Stimulated activated CD4-positive, alpha-beta T cell treated with anti-CD3 and anti-CD28 coated beads, Interleukin-1b, Interleukin-23, amount 100 ng/mL, for 4 hours (primary cell): ENCODE measurements around the gene DNAI4.
A peak's percentile ranks its signal among the peaks of the same experiment; 100 is the strongest.
"Not testable (repeated sequence)": the region's sequence is repeated elsewhere in the genome, so short reads cannot be mapped to it uniquely, and the experiment has no call there.

Experiments
- DNase-seq, 2 donors: peaks; one replicate each; pipeline ENCODE4 v3.0.0-alpha.2; 2020; ENCODE audit warnings: low read depth in 2 of 2

Gene DNAI4

GRCh38 chr1:66924756-66925557, at the start of gene DNAI4, which contains the start of gene MIER1:
Gene DNAI4, minus strand, starts transcription at chr1:66924856. Its CDS starts 25 bp downstream, at chr1:66924831.
Gene MIER1, plus strand, starts transcription at chr1:66924990. Its CDS starts 39 bp downstream, at chr1:66925029.
- peak; percentile 92 to 93 for DNase-seq

- no peak for DNase-seq
Measured at GRCh38 chr1:66968574-66968973, 43.9 kb upstream of the DNAI4 start.

DNA sequence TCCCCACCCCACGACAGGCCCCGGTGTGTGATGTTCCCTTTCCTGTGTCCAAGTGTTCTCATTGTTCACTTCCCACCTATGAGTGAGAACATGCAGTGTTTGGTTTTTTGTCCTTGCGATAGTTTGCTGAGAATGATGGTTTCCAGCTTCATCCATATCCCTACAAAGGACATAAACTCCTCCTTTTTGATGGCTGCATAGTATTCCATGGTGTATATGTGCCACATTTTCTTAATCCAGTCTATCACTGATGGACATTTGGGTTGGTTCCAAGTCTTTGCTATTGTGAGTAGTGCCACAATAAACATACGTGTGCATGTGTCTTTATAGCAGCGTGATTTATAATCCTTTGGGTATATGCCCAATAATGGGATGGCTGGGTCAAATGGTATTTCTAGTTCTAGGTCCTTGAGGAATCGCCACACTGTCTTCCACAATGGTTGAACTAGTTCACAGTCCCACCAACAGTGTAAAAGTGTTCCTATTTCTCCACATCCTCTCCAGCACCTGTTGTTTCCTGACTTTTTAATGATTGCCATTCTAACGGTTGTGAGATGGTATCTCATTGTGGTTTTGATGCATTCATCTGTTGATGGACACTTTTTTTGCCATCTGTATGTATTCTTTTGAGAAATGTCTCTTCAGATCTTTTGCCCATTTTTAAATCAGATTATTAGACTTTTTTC, 41.7 kb upstream of the DNAI4 start:
- DNase-seq, result not testable (repeated sequence)

- DNase-seq, result no peak
Measured at GRCh38 chr1:66957938-66958337, 33.3 kb upstream of the DNAI4 start.

- no peak for DNase-seq
Measured at GRCh38 chr1:66954208-66954607, 29.6 kb upstream of the DNAI4 start.

- no peak for DNase-seq
Measured at GRCh38 chr1:66951513-66951912, 26.9 kb upstream of the DNAI4 start.

- DNase-seq, result no peak
Measured at GRCh38 chr1:66947267-66947666, 22.6 kb upstream of the DNAI4 start.

- no peak for DNase-seq
Measured at GRCh38 chr1:66945316-66945715, 20.7 kb upstream of the DNAI4 start.

DNA sequence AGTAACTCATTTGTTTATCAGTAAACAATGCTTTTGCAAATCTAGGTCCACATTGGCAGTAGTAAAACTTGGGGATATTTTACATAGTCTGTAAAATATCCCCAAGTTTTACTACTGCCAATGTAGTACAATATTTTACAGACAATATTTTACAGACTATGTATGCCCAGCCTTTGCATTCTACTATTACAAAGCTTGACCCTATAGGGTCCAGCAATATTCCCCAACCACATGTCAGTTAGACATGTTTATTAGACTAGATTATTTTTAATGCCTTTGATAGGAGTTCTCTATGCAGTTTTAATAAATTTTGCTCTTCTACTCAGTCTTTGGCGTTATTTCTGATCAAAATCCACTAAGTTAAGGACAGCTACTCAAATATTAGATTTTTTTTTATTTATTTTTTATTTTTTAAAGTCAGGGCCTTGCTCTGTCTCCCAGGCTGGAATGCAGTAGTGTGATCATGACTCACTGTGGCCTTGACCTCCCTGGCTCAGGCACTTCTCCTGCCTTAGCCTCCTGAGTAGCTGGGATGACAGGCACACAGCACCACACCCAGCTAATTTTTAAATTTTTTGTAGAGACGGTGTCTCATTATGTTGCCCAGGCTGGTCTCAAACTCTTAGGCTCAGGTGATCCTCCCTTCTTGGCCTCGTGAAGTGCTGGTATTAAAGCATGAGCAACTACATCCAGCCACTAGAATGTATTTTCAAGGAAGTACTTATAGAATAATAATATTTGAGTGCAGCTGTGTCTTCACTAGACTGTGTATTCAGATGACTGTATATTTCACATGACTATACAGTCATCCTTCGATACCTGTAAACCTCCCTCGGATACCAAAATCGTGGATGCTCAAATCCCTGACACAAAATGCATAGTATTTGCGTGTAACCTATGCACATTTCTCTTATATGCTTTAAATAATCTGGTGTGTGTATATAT, 19.9 kb upstream of the DNAI4 start:
- DNase-seq, result no peak

DNA sequence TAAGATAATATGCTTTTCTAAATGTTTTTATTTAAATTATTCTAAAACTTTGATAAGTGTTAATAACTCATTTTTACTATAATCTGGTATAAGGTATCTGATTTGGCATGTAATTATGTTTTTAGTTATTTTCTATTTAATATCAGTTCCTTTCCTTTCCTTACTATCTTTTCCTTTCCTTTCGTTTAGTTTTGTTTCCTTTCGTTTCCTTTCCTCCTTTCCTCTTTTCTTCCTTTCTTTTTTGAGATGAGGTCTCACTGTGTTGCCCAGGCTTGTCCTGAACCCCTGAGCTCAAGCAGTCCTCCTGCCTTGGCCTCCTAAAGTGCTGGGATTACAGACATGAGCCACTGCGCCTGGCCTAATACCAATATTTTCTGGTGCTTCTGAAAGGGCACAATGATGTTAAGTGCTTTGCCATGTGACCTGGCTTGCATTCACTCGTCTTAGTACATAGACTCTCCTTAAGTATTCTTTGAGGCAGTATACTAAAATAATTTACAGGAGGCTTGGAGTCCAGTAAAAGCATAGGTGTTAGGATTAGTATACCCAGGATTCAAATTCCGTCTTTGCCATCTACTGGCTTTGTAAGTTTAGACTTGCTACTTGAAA, 18.8 kb upstream of the DNAI4 start:
- no peak for DNase-seq

DNA sequence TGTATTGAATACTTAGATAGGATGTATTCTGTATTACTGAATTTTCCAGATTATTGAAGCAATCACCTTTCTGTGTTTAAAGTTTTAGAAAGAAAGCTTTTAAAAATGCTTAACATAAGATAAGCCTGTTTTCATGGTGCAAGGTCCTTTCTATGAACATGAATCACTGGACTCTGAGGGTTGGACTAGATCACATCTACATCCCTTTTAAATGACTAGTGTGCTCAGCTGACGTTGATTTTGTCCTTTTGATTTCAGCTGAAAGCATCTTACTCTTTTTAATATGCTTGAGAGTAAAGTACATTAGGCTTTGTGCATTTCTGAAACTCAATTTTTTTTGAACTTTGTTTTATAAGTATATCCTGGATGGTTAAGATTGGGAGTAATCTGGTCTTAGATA, 16.3 kb upstream of the DNAI4 start:
- no peak for DNase-seq

GRCh38 chr1:66938613-66939012, 14.0 kb upstream of the DNAI4 start:
- no peak for DNase-seq

DNA sequence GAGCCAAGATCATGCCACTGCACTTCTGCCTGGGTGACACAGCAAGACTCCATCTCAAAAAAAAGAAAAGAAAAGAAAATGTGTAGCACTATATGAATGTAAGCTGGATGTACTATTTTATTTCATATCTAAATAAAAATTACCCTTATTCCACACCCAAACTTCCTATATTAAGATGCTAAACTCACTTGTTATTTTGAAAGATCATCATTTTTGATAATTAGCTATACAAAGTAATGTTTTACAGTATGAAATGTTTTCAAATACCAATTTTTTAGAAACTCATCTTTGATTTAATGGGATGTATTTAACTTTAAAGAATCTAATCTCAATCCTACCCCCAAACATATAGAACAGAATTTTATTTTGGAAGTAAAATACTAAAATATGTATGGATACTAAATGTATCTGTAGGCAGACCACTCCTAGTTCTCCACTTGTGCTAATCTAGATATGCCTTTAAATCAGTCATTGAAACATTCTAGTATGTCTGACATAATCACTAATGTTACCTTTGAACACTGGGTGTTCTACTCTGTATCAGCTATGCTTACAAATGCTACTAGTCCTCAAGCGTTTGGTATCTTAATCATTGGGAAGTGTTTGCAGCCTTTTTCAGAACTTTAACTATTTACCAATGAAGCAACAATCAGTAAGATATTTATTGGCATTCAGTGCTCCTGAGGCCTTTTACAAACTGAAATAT, 13.0 kb upstream of the DNAI4 start:
- DNase-seq, result no peak

GRCh38 chr1:66933887-66934700, 9.4 kb upstream of the DNAI4 start:
- DNase-seq, result no peak

GRCh38 chr1:66932291-66932690, 7.6 kb upstream of the DNAI4 start:
- DNase-seq, result no peak

- DNase-seq, result no peak
Measured at GRCh38 chr1:66931590-66931989, 6.9 kb upstream of the DNAI4 start.

DNA sequence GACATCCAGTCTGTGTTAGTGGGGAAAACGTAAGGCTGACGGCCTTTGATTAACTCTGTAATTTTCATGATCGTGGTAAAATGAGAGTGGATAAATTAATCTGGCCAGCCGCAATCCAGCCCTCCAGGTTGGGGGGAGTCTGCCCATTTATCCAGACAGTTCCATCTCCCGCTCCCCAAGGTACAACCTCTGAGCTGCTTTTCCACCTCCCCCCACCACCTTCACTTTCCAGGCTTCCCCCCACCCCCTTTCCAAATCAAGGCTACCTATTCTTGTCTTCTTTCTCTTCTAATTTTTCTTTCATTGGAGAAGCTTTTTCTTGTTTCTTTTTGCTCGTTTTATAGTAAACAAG, 6.1 kb upstream of the DNAI4 start:
- DNase-seq, result no peak

GRCh38 chr1:66929999-66930822, 5.6 kb upstream of the DNAI4 start:
- DNase-seq, result peak; percentile 92 to 94

- no peak for DNase-seq
Measured at GRCh38 chr1:66929691-66929998, 5.0 kb upstream of the DNAI4 start.
